Measurements from ENCODE around the gene FAT3.

Gene FAT3

DNA sequence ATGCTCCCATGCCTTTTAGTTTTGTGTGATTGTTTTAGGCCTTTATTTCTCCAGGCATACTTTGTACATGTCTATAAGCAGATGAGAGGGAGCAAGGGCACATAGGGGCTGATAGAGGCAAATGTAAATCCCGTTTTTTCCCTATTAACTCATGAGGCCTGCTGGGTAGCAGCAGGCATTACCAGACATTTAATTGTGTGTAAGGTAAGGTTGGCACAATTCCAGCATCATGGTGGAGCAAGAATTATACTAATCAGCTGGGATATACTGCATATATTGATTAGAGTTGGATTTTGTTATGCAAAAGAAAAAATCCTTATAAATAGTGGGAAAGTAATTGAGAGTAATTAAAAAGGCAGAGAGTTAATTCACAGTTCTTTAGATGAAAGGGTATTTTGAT, 12.2 kb downstream of the FAT3 start:
- Histone ChIP-seq H3K4me1 (ENCODE audit: control insufficient read depth, insufficient read depth, low read length) (peaks cover 5% of the 10 kb centered on the region), H3K4me3 (ENCODE audit: low read length) (no peak overlapping the region), H3K9ac (ENCODE audit: low read length) (no peak overlapping the region), H3K36me3 (ENCODE audit: control insufficient read depth, insufficient read depth, low read length, severe bottlenecking) (no peaks in the 10 kb centered on the region), H3K27me3 (replicated peaks; ENCODE audit: control insufficient read depth, insufficient read depth, low read length) (no peaks in the 10 kb centered on the region), H3K9me3 (ENCODE audit: control insufficient read depth, low read length) (no peaks in the 10 kb centered on the region)
- DNase-seq (ENCODE audit: low read depth): no peak

- Histone ChIP-seq H3K9ac (ENCODE audit: low read length) (no peak overlapping the region), H3K36me3 (ENCODE audit: control insufficient read depth, insufficient read depth, low read length, severe bottlenecking) (no peaks in the 10 kb centered on the region), H3K4me3 (ENCODE audit: low read length) (no peak overlapping the region), H3K27me3 (replicated peaks; ENCODE audit: control insufficient read depth, insufficient read depth, low read length) (peaks cover 2% of the 10 kb centered on the region), H3K9me3 (ENCODE audit: control insufficient read depth, low read length) (no peaks in the 10 kb centered on the region), H3K4me1 (ENCODE audit: control insufficient read depth, insufficient read depth, low read length) (peaks cover 21% of the 10 kb centered on the region)
- DNase-seq (ENCODE audit: low read depth): no peak
These were observed 16.3 kb downstream of the FAT3 start for GRCh38 chr11:92240916-92241315.

GRCh38 chr11:92245700-92246271, 21.2 kb downstream of the FAT3 start:
- Histone ChIP-seq H3K9me3 (ENCODE audit: control insufficient read depth, low read length) (no peaks in the 10 kb centered on the region), H3K4me1 (ENCODE audit: control insufficient read depth, insufficient read depth, low read length) (peaks cover 21% of the 10 kb centered on the region), H3K4me3 (ENCODE audit: low read length) (no peak overlapping the region), H3K27me3 (replicated peaks; ENCODE audit: control insufficient read depth, insufficient read depth, low read length) (peaks cover 2% of the 10 kb centered on the region), H3K36me3 (ENCODE audit: control insufficient read depth, insufficient read depth, low read length, severe bottlenecking) (no peaks in the 10 kb centered on the region), H3K9ac (ENCODE audit: low read length) (no peak overlapping the region)
- DNase-seq (ENCODE audit: low read depth): no peak

GRCh38 chr11:92246630-92247029, 22.0 kb downstream of the FAT3 start:
- Histone ChIP-seq H3K4me3 (ENCODE audit: low read length) (no peak overlapping the region), H3K27me3 (replicated peaks; ENCODE audit: control insufficient read depth, insufficient read depth, low read length) (peaks cover 2% of the 10 kb centered on the region), H3K9me3 (ENCODE audit: control insufficient read depth, low read length) (no peaks in the 10 kb centered on the region), H3K36me3 (ENCODE audit: control insufficient read depth, insufficient read depth, low read length, severe bottlenecking) (no peaks in the 10 kb centered on the region), H3K9ac (ENCODE audit: low read length) (no peak overlapping the region), H3K4me1 (ENCODE audit: control insufficient read depth, insufficient read depth, low read length) (peaks cover 16% of the 10 kb centered on the region)
- DNase-seq (ENCODE audit: low read depth): no peak

DNA sequence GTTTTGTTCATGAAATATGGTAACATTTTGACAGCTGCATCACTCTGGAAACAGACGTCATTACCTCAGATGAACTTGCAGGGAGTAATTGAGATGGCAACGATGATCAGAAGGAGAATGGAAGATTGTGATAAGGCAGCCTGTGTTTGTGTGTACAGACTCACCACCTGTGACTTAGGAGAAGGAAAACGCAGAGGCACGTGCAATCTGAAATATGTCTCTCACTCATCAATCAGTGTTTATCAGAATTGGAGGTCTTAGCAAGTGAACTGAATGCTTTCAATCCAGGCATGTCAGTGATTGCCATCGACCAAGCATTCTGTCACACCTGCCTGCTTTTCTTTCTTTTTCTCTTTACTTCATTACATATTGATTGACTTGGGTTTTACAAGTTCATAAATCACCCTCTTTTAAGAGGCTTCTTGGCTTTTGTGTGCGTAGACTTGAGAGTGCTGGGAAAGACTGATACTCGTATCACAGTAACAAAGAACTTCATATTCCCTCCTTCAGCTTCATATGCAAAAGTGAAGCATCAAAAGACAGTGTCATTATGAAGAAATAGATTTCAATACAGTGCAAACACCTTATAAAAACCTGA, 24.6 kb downstream of the FAT3 start:
- Histone ChIP-seq H3K27me3 (replicated peaks; ENCODE audit: control insufficient read depth, insufficient read depth, low read length) (peaks cover 2% of the 10 kb centered on the region), H3K36me3 (ENCODE audit: control insufficient read depth, insufficient read depth, low read length, severe bottlenecking) (no peaks in the 10 kb centered on the region), H3K9me3 (ENCODE audit: control insufficient read depth, low read length) (no peaks in the 10 kb centered on the region), H3K9ac (ENCODE audit: low read length) (no peak overlapping the region), H3K4me3 (ENCODE audit: low read length) (no peak overlapping the region), H3K4me1 (ENCODE audit: control insufficient read depth, insufficient read depth, low read length) (peaks cover 26% of the 10 kb centered on the region)
- DNase-seq (ENCODE audit: low read depth): no peak

DNA sequence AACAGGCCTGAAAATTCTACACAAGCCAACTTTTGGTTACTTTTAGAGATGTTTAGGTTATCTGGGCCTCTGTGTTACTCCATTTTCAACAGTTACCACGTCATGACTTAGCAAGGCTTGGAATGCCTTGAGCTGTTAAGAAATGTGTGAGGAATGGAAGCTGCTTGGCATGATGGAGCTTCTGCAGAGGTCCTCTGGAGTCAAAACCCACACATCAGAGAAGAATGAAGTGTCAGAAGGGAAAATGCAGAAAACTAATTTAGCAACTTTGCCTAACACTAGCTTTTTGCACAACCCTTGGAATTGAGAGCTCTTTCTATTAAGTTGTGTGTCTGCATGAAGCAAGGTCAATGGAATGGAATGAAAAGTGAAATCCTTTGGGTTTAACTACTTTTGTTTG, 27.4 kb downstream of the FAT3 start:
- Histone ChIP-seq H3K4me3 (ENCODE audit: low read length) (no peak overlapping the region), H3K4me1 (ENCODE audit: control insufficient read depth, insufficient read depth, low read length) (peaks cover 28% of the 10 kb centered on the region), H3K36me3 (ENCODE audit: control insufficient read depth, insufficient read depth, low read length, severe bottlenecking) (no peaks in the 10 kb centered on the region), H3K27me3 (replicated peaks; ENCODE audit: control insufficient read depth, insufficient read depth, low read length) (no peaks in the 10 kb centered on the region), H3K9ac (ENCODE audit: low read length) (no peak overlapping the region), H3K9me3 (ENCODE audit: control insufficient read depth, low read length) (no peaks in the 10 kb centered on the region)
- DNase-seq (ENCODE audit: low read depth): peak; percentile 5

DNA sequence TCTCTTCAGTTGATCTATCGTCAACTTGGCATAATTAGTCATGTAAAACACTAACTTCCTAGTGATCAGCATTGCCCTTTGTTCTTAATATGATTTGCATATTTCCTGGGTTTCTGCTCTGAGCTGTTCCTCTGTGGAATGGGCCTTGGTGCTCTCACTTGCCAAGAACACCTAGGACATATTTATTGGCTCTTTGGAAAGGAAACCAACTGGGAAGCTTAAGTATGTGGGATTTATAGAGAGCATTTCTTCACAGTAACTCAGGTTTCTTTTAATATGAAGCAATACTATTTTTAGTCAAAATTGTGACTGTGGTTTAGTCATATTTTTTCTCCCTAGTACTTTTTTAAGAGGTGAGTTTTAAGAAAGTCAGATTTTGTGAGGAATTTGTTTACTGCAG, 28.8 kb downstream of the FAT3 start:
- Histone ChIP-seq H3K27me3 (replicated peaks; ENCODE audit: control insufficient read depth, insufficient read depth, low read length) (no peaks in the 10 kb centered on the region), H3K9ac (ENCODE audit: low read length) (no peak overlapping the region), H3K4me1 (ENCODE audit: control insufficient read depth, insufficient read depth, low read length) (peaks cover 28% of the 10 kb centered on the region), H3K36me3 (ENCODE audit: control insufficient read depth, insufficient read depth, low read length, severe bottlenecking) (no peaks in the 10 kb centered on the region), H3K4me3 (ENCODE audit: low read length) (no peak overlapping the region), H3K9me3 (ENCODE audit: control insufficient read depth, low read length) (no peaks in the 10 kb centered on the region)
- DNase-seq (ENCODE audit: low read depth): no peak

- H3K9me3 ChIP-seq (ENCODE audit: control insufficient read depth, low read length): no peaks in the 10 kb centered on the region
- H3K4me1 ChIP-seq (ENCODE audit: control insufficient read depth, insufficient read depth, low read length): peaks cover 28% of the 10 kb centered on the region
- H3K4me3 ChIP-seq (ENCODE audit: low read length): no peak overlapping the region
- peak; percentile 13 for DNase-seq (ENCODE audit: low read depth)
- no peaks in the 10 kb centered on the region for H3K27me3 ChIP-seq (replicated peaks; ENCODE audit: control insufficient read depth, insufficient read depth, low read length)
- H3K9ac ChIP-seq (ENCODE audit: low read length): no peak overlapping the region
- no peaks in the 10 kb centered on the region for H3K36me3 ChIP-seq (ENCODE audit: control insufficient read depth, insufficient read depth, low read length, severe bottlenecking)
These were observed 29.3 kb downstream of the FAT3 start for GRCh38 chr11:92253945-92254344.

DNA sequence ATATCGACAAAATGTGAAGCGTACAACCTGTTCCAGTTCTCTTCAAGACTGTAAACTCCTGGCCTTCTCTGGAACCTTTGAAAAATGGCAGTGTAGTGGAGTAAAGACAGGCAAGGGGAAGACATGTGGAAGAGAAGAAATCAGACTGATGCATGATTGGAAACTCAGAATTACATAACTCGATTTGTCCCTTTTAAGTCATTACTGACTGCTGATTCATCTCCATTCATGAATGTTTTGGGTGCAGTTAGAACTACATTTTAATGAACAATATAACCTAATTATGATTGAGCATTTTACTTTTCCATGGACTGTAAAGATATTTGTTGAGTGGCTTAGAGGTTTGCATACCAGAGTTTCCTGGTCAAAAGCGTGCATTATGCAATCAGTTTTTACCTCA, 32.9 kb downstream of the FAT3 start:
- H3K4me3 ChIP-seq (ENCODE audit: low read length): no peak overlapping the region
- no peak overlapping the region for H3K9ac ChIP-seq (ENCODE audit: low read length)
- DNase-seq (ENCODE audit: low read depth): no peak
- peaks cover 19% of the 10 kb centered on the region for H3K4me1 ChIP-seq (ENCODE audit: control insufficient read depth, insufficient read depth, low read length)
- H3K9me3 ChIP-seq (ENCODE audit: control insufficient read depth, low read length): no peaks in the 10 kb centered on the region
- H3K36me3 ChIP-seq (ENCODE audit: control insufficient read depth, insufficient read depth, low read length, severe bottlenecking): no peaks in the 10 kb centered on the region
- no peaks in the 10 kb centered on the region for H3K27me3 ChIP-seq (replicated peaks; ENCODE audit: control insufficient read depth, insufficient read depth, low read length)

GRCh38 chr11:92259861-92260260, 35.2 kb downstream of the FAT3 start:
- H3K9me3 ChIP-seq (ENCODE audit: control insufficient read depth, low read length): no peaks in the 10 kb centered on the region
- H3K36me3 ChIP-seq (ENCODE audit: control insufficient read depth, insufficient read depth, low read length, severe bottlenecking): no peaks in the 10 kb centered on the region
- DNase-seq (ENCODE audit: low read depth): no peak
- H3K27me3 ChIP-seq (replicated peaks; ENCODE audit: control insufficient read depth, insufficient read depth, low read length): no peaks in the 10 kb centered on the region
- no peaks in the 10 kb centered on the region for H3K4me1 ChIP-seq (ENCODE audit: control insufficient read depth, insufficient read depth, low read length)
- H3K4me3 ChIP-seq (ENCODE audit: low read length): no peak overlapping the region
- no peak overlapping the region for H3K9ac ChIP-seq (ENCODE audit: low read length)

DNA sequence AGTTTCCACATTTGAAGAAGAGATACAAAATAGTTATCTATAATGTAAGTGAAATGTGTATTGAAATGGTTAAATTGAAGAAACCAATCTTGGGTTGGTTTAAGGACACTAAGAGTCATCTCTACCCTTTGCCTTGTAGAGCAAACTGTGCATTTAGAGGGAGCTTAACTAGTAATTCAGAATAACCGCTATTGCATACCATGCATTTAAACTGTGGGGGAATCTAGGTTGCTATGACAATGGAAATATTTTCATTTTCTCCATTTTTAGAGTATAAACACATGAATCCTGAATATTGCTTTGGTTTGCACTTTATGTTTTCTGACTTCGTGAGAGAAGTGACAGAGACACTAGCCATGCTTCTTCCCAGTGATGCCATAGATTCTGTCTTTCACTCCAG, 39.7 kb downstream of the FAT3 start:
- no peak overlapping the region for H3K9ac ChIP-seq (ENCODE audit: low read length)
- H3K9me3 ChIP-seq (ENCODE audit: control insufficient read depth, low read length): no peaks in the 10 kb centered on the region
- no peaks in the 10 kb centered on the region for H3K27me3 ChIP-seq (replicated peaks; ENCODE audit: control insufficient read depth, insufficient read depth, low read length)
- no peaks in the 10 kb centered on the region for H3K36me3 ChIP-seq (ENCODE audit: control insufficient read depth, insufficient read depth, low read length, severe bottlenecking)
- peaks cover 15% of the 10 kb centered on the region for H3K4me1 ChIP-seq (ENCODE audit: control insufficient read depth, insufficient read depth, low read length)
- no peak overlapping the region for H3K4me3 ChIP-seq (ENCODE audit: low read length)
- DNase-seq (ENCODE audit: low read depth): peak; percentile 31

DNA sequence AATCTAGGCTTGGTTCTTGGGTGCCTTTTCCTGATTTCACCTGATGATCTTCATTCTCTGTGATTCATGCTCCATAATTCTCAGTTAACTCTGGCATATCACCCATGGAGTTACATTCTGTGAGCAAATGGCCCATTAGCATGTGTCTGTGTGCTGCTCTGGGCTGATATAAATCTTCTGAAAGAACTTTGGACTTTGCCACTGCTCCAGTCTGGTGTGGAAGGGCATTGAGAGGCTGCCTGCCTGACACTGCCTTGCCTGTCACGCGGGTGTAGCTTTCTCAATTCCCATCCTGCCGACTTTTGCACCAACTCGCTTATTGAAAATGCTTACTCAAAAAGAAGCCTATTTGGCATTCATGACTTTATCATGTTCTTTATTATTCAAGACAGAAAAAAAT, 42.2 kb downstream of the FAT3 start:
- Histone ChIP-seq H3K9me3 (ENCODE audit: control insufficient read depth, low read length) (no peaks in the 10 kb centered on the region), H3K27me3 (replicated peaks; ENCODE audit: control insufficient read depth, insufficient read depth, low read length) (no peaks in the 10 kb centered on the region), H3K36me3 (ENCODE audit: control insufficient read depth, insufficient read depth, low read length, severe bottlenecking) (no peaks in the 10 kb centered on the region), H3K4me3 (ENCODE audit: low read length) (no peak overlapping the region), H3K9ac (ENCODE audit: low read length) (no peak overlapping the region), H3K4me1 (ENCODE audit: control insufficient read depth, insufficient read depth, low read length) (peaks cover 24% of the 10 kb centered on the region)
- no peak for DNase-seq (ENCODE audit: low read depth)
